CD14-positive monocyte (primary cell): ENCODE results near the gene SH3RF1. TPM values are rescaled to one million over a fixed set of nuclear protein-coding genes. Genes with fewer than 3 reads are reported as not detected.
"Not testable (repeated sequence)": the region's sequence is repeated elsewhere in the genome, so short reads cannot be mapped to it uniquely, and the experiment has no call there.

ENCODE experiments used
- DNase-seq, 3 donors: peaks; one replicate each; pipeline ENCODE4 v3.0.0-alpha.2; 2011 to 2022
- H2AFZ ChIP-seq: 2 replicates; pipeline ENCODE4 v1.6.0; 2012; ENCODE audit warnings: mild to moderate bottlenecking, low read depth, low read length, inconsistent platforms; ENCODE audit not compliant: insufficient read depth, poor library complexity, severe bottlenecking
- H3K27ac ChIP-seq, 2 donors: 1 replicate in 1 of 2; 2 replicates in 1 of 2; pipeline ENCODE4 v1.5.1; 2012 to 2013; ENCODE audit warnings: low read length in 2 of 2, control low read depth in 1 of 2, inconsistent platforms in 1 of 2, low read depth in 1 of 2, mild to moderate bottlenecking in 1 of 2
- H3K27me3 ChIP-seq, 2 donors: one replicate each; pipeline versions ENCODE4 v1.6.0 to v1.6.1; 2011 to 2013; ENCODE audit warnings: low read length in 2 of 2; ENCODE audit not compliant: control insufficient read depth in 2 of 2, insufficient read depth in 2 of 2
- H3K36me3 ChIP-seq, 2 donors: replicated peaks in 1 of 2; 1 replicate in 1 of 2; 2 replicates in 1 of 2; pipeline versions ENCODE4 v1.5.1 to v1.6.1; 2012 to 2013; ENCODE audit warnings: low read length in 2 of 2, control low read depth in 1 of 2, inconsistent platforms in 1 of 2, mild to moderate bottlenecking in 1 of 2; ENCODE audit not compliant: insufficient read depth in 2 of 2, control insufficient read depth in 1 of 2
- H3K4me1 ChIP-seq, 2 donors: 1 replicate in 1 of 2; 2 replicates in 1 of 2; pipeline versions ENCODE4 v1.5.1 to v1.6.1; 2012 to 2013; ENCODE audit warnings: low read length in 2 of 2, control low read depth in 1 of 2, inconsistent platforms in 1 of 2, mild to moderate bottlenecking in 1 of 2, moderate library complexity in 1 of 2; ENCODE audit not compliant: insufficient read depth in 2 of 2, control insufficient read depth in 1 of 2
- H3K4me2 ChIP-seq: replicated peaks from 2 replicates; pipeline ENCODE3; 2012; ENCODE audit warnings: low read length, moderate library complexity, mild to moderate bottlenecking; ENCODE audit not compliant: poor library complexity, severe bottlenecking; ENCODE audit errors: extremely low read depth
- H3K4me3 ChIP-seq, 3 experiments: fragments of 200-600 bp in 1 of 3; sonication (generic) in 1 of 3; replicated peaks in 1 of 3; 1 replicate in 2 of 3; 2 replicates in 1 of 3; pipeline ENCODE4 v1.5.1; 2011 to 2013; ENCODE audit warnings: low read length in 3 of 3, mild to moderate bottlenecking in 3 of 3, control low read depth in 2 of 3, low read depth in 2 of 3, inconsistent platforms in 1 of 3, moderate library complexity in 1 of 3
- H3K79me2 ChIP-seq: 2 replicates; pipeline ENCODE4 v1.6.0; 2012; ENCODE audit warnings: mild to moderate bottlenecking, control low read depth, inconsistent platforms, low read length, moderate library complexity; ENCODE audit not compliant: insufficient read depth
- H3K9ac ChIP-seq: 2 replicates; pipeline ENCODE4 v1.6.0; 2017; ENCODE audit warnings: low read length, mild to moderate bottlenecking; ENCODE audit not compliant: insufficient read depth, poor library complexity, severe bottlenecking
- H3K9me3 ChIP-seq, 2 donors: replicated peaks in 1 of 2; 1 replicate in 1 of 2; 2 replicates in 1 of 2; pipeline versions ENCODE4 v1.5.1 to v1.6.1; 2012 to 2013; ENCODE audit warnings: low read length in 2 of 2, control low read depth in 1 of 2; ENCODE audit not compliant: control insufficient read depth in 1 of 2, insufficient read depth in 1 of 2
- H4K20me1 ChIP-seq: 2 replicates; pipeline ENCODE4 v1.6.0; 2012; ENCODE audit warnings: mild to moderate bottlenecking, low read length, control low read depth, moderate library complexity; ENCODE audit not compliant: insufficient read depth
- H3K27ac Mint-ChIP-seq, 7 donors: one replicate each; pipeline ENCODE4 v1.8.0; 2020; ENCODE audit warnings: mild to moderate bottlenecking in 7 of 7, mixed read lengths in 7 of 7, moderate library complexity in 6 of 7, inconsistent platforms in 2 of 7
- H3K27me3 Mint-ChIP-seq, 3 donors: one replicate each; pipeline ENCODE4 v1.8.0; 2021 to 2022; ENCODE audit warnings: low read depth in 3 of 3, mild to moderate bottlenecking in 3 of 3, mixed read lengths in 3 of 3, moderate library complexity in 3 of 3, inconsistent platforms in 1 of 3
- H3K36me3 Mint-ChIP-seq, 2 donors: one replicate each; pipeline ENCODE4 v1.8.0; 2020; ENCODE audit warnings: mixed read lengths in 2 of 2, inconsistent platforms in 1 of 2, mild to moderate bottlenecking in 1 of 2
- H3K4me1 Mint-ChIP-seq: one replicate; pipeline ENCODE4 v1.8.0; 2020; ENCODE audit warnings: mild to moderate bottlenecking, mixed read lengths
- H3K4me3 Mint-ChIP-seq, 2 donors: one replicate each; pipeline ENCODE4 v1.8.0; 2020; ENCODE audit warnings: mild to moderate bottlenecking in 2 of 2, mixed read lengths in 2 of 2, moderate library complexity in 1 of 2
- H3K9me3 Mint-ChIP-seq, 7 donors: one replicate each; pipeline ENCODE4 v1.8.0; 2020 to 2022; ENCODE audit warnings: mixed read lengths in 7 of 7, mild to moderate bottlenecking in 6 of 7, moderate library complexity in 6 of 7, inconsistent platforms in 2 of 7
- WGBS: methylation state at CpG from one replicate; pipeline ENCODE4 v1.1.5; 2013; ENCODE audit warnings: missing lambda C conversion rate; ENCODE audit not compliant: insufficient coverage; 5-methylcytosine and 5-hydroxymethylcytosine counted together
- intact Hi-C, 2 donors: fragments of 100-400 bp; cut with micrococcal nuclease; formaldehyde crosslinking; loops; one replicate each; pipeline versions ENCODE4 v1.15.0 to v1.15.1; 2023
- polyA plus RNA-seq, 3 donors: library from polyadenylated mRNA; depleted of rRNA in 1 of 3; unstranded in 2 of 3; stranded (reverse) in 1 of 3; fragments of 300-500 nt in 2 of 3; fragments of >200 nt in 1 of 3; fragmentation: Illumina TruSeq in 2 of 3; gene quantifications; 1 replicate in 2 of 3; 2 replicates in 1 of 3; pipeline ENCODE4 v1.2.3, GENCODE V29; 2012 to 2021
- TF ChIP-seq, protein P1 (sequence below): fragments of 200-600 bp; IDR thresholded peaks from one replicate; pipeline ENCODE4 v1.8.0; 2022; ENCODE audit warnings: antibody characterized with exemption, mild to moderate bottlenecking

SH3RF1 gene
- polyA plus RNA-seq, 3 donors: 3.1 to 4.7 (median 4.4) TPM

DNA sequence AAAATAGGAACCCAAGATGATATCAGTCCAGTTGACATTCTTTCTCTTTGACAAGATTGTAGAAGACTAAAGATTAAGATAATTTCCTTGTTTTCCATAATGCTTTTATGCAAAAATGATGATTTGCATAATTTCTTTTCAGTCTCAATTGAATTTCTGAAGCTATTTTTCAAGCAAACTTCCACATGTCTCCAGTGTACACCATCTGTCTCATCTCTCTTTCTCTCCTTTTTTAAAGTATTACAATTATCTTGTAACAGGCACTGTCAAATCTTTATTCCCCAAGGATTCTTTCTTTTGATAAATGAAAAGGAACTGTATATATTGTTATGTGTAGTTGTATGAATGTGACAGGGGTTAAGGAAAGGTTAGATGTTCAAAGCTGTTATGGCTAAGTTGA is 7.9 kb upstream of the SH3RF1 start:
- H3K4me3 ChIP-seq: no peak overlapping the region
- no peaks in the 10 kb centered on the region for H3K9me3 ChIP-seq
- Mint-ChIP-seq H3K9me3 (no peaks in the 10 kb centered on the region), H3K4me3 (no peak overlapping the region), H3K4me1 (peaks cover 11% of the 10 kb centered on the region), H3K36me3 (no peaks in the 10 kb centered on the region), H3K27me3 (peaks cover 0 to 3% (median 0%) of the 10 kb centered on the region in 3 donors), H3K27ac (no peak overlapping the region)
- H3K4me2 ChIP-seq: no peak overlapping the region
- H3K4me1 ChIP-seq: no peaks in the 10 kb centered on the region
- TF ChIP-seq, protein P1, sequence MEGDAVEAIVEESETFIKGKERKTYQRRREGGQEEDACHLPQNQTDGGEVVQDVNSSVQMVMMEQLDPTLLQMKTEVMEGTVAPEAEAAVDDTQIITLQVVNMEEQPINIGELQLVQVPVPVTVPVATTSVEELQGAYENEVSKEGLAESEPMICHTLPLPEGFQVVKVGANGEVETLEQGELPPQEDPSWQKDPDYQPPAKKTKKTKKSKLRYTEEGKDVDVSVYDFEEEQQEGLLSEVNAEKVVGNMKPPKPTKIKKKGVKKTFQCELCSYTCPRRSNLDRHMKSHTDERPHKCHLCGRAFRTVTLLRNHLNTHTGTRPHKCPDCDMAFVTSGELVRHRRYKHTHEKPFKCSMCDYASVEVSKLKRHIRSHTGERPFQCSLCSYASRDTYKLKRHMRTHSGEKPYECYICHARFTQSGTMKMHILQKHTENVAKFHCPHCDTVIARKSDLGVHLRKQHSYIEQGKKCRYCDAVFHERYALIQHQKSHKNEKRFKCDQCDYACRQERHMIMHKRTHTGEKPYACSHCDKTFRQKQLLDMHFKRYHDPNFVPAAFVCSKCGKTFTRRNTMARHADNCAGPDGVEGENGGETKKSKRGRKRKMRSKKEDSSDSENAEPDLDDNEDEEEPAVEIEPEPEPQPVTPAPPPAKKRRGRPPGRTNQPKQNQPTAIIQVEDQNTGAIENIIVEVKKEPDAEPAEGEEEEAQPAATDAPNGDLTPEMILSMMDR: no peak
- no peaks in the 10 kb centered on the region for H3K36me3 ChIP-seq
- no peak for DNase-seq
- H2AFZ ChIP-seq: no peak overlapping the region
- no peak overlapping the region for H3K27ac ChIP-seq
- intact Hi-C loops: no loop called here
- H3K27me3 ChIP-seq: no peaks in the 10 kb centered on the region
- H3K9ac ChIP-seq: no peak overlapping the region
- no peaks in the 10 kb centered on the region for H3K79me2 ChIP-seq
- H4K20me1 ChIP-seq: no peaks in the 10 kb centered on the region

GRCh38 chr4:169277838-169278237 is 7.1 kb upstream of the SH3RF1 start:
- H4K20me1 ChIP-seq, H3K27ac Mint-ChIP-seq, H3K9me3 Mint-ChIP-seq, H3K27ac ChIP-seq, H3K27me3 ChIP-seq, H3K36me3 ChIP-seq, H3K36me3 Mint-ChIP-seq, H3K27me3 Mint-ChIP-seq, H3K4me3 ChIP-seq, H3K79me2 ChIP-seq, DNase-seq, H3K9me3 ChIP-seq, H2AFZ ChIP-seq, H3K4me1 ChIP-seq, H3K4me3 Mint-ChIP-seq, H3K9ac ChIP-seq, H3K4me2 ChIP-seq, intact Hi-C loops: not testable (repeated sequence)
- no CpG with 5 or more reads among the region's 3 CpGs for WGBS
- H3K4me1 Mint-ChIP-seq: peaks cover 11% of the 10 kb centered on the region
